ENCODE data around the gene FASN.

The FASN gene

GRCh38 chr17:82114447-82114846, 16.4 kb upstream of the FASN start:
- Histone ChIP-seq H3K4me3 (ENCODE audit: low read depth, low read length) (no peak overlapping the region), H3K4me2 (ENCODE audit: low read length) (no peak overlapping the region), H3K27ac (no peak overlapping the region), H3K4me1 (peaks cover 11% of the 10 kb centered on the region), H3K9ac (no peak overlapping the region), H3K36me3 (ENCODE audit: control insufficient read depth, insufficient read depth, low read length) (no peaks in the 10 kb centered on the region), H2AFZ (no peak overlapping the region), H3K9me3 (ENCODE audit: control insufficient read depth, low read length) (no peaks in the 10 kb centered on the region), H3K79me2 (peaks cover 2% of the 10 kb centered on the region), H3K27me3 (ENCODE audit: control insufficient read depth, insufficient read depth, low read length) (no peaks in the 10 kb centered on the region)
- TF ChIP-seq CTCF (IDR thresholded peaks at IDR 0.05), result no peak

GRCh38 chr17:82113941-82114340, 15.9 kb upstream of the FASN start:
- H3K36me3 ChIP-seq (ENCODE audit: control insufficient read depth, insufficient read depth, low read length), result no peaks in the 10 kb centered on the region

GRCh38 chr17:82113422-82113821, 15.4 kb upstream of the FASN start:
- Histone ChIP-seq H3K9ac (no peak overlapping the region), H3K4me3 (ENCODE audit: low read depth, low read length) (no peak overlapping the region), H3K4me1 (peaks cover 4% of the 10 kb centered on the region), H3K79me2 (peaks cover 2% of the 10 kb centered on the region), H3K36me3 (ENCODE audit: control insufficient read depth, insufficient read depth, low read length) (no peaks in the 10 kb centered on the region), H3K4me2 (ENCODE audit: low read length) (no peak overlapping the region), H3K27me3 (ENCODE audit: control insufficient read depth, insufficient read depth, low read length) (no peaks in the 10 kb centered on the region), H3K27ac (no peak overlapping the region), H2AFZ (no peak overlapping the region), H3K9me3 (ENCODE audit: control insufficient read depth, low read length) (no peaks in the 10 kb centered on the region)
- no peak for TF ChIP-seq CTCF (IDR thresholded peaks at IDR 0.05)

More at GRCh38 chr17:82113941-82114340, 15.9 kb upstream of the FASN start:
- Histone ChIP-seq H3K27ac (no peak overlapping the region), H3K9me3 (ENCODE audit: control insufficient read depth, low read length) (no peaks in the 10 kb centered on the region), H3K79me2 (peaks cover 2% of the 10 kb centered on the region), H3K4me2 (ENCODE audit: low read length) (no peak overlapping the region), H3K9ac (no peak overlapping the region), H3K27me3 (ENCODE audit: control insufficient read depth, insufficient read depth, low read length) (no peaks in the 10 kb centered on the region), H3K4me1 (peaks cover 7% of the 10 kb centered on the region), H2AFZ (no peak overlapping the region), H3K4me3 (ENCODE audit: low read depth, low read length) (no peak overlapping the region)
- no peak for TF ChIP-seq CTCF (IDR thresholded peaks at IDR 0.05)

GRCh38 chr17:82112914-82113311, 14.9 kb upstream of the FASN start:
- H3K36me3 ChIP-seq (ENCODE audit: control insufficient read depth, insufficient read depth, low read length), result no peaks in the 10 kb centered on the region
- no peak overlapping the region for H2AFZ ChIP-seq
- no peaks in the 10 kb centered on the region for H3K9me3 ChIP-seq (ENCODE audit: control insufficient read depth, low read length)
- H3K27ac ChIP-seq, result no peak overlapping the region
- H3K9ac ChIP-seq, result no peak overlapping the region
- no peaks in the 10 kb centered on the region for H3K27me3 ChIP-seq (ENCODE audit: control insufficient read depth, insufficient read depth, low read length)
- no peak overlapping the region for H3K4me3 ChIP-seq (ENCODE audit: low read depth, low read length)
- H3K4me1 ChIP-seq, result no peaks in the 10 kb centered on the region
- TF ChIP-seq CTCF (IDR thresholded peaks at IDR 0.05), result no peak
- no peak overlapping the region for H3K4me2 ChIP-seq (ENCODE audit: low read length)
- peaks cover 2% of the 10 kb centered on the region for H3K79me2 ChIP-seq

GRCh38 chr17:82112181-82112913, 14.3 kb upstream of the FASN start:
- Histone ChIP-seq H2AFZ (no peak overlapping the region), H3K27me3 (ENCODE audit: control insufficient read depth, insufficient read depth, low read length) (no peaks in the 10 kb centered on the region), H3K36me3 (ENCODE audit: control insufficient read depth, insufficient read depth, low read length) (no peaks in the 10 kb centered on the region), H3K9ac (no peak overlapping the region), H3K4me2 (ENCODE audit: low read length) (no peak overlapping the region), H3K9me3 (ENCODE audit: control insufficient read depth, low read length) (no peaks in the 10 kb centered on the region), H3K4me1 (no peaks in the 10 kb centered on the region), H3K27ac (no peak overlapping the region), H3K79me2 (peaks cover 2% of the 10 kb centered on the region), H3K4me3 (ENCODE audit: low read depth, low read length) (no peak overlapping the region)
- TF ChIP-seq CTCF (IDR thresholded peaks at IDR 0.05), result no peak
